Sigmoid colon (tissue), 4 donors: Measurements from ENCODE around the gene TYW3.

Experiments
- EP300 ChIP-seq, 4 donors: sonication (generic); formaldehyde crosslinking; IDR thresholded peaks; one replicate each; pipeline ENCODE4 v1.6.1; 2017; ENCODE audit warnings: antibody characterized with exemption in 4 of 4
- POLR2A ChIP-seq, 2 donors: fragments of 450-650 bp; IDR thresholded peaks; one replicate each; pipeline ENCODE4 v1.6.1; 2016; ENCODE audit warnings: antibody characterized with exemption in 2 of 2, mild to moderate bottlenecking in 2 of 2, moderate library complexity in 2 of 2
- TF ChIP-seq, protein P1 (sequence below), 4 experiments: fragments of 450-650 bp in 3 of 4; fragments of 200-600 bp in 1 of 4; IDR thresholded peaks; one replicate each; pipeline ENCODE4 v1.5.1; 2016 to 2019; ENCODE audit warnings: antibody characterized with exemption in 4 of 4, mild to moderate bottlenecking in 3 of 4, moderate library complexity in 2 of 4

DNA sequence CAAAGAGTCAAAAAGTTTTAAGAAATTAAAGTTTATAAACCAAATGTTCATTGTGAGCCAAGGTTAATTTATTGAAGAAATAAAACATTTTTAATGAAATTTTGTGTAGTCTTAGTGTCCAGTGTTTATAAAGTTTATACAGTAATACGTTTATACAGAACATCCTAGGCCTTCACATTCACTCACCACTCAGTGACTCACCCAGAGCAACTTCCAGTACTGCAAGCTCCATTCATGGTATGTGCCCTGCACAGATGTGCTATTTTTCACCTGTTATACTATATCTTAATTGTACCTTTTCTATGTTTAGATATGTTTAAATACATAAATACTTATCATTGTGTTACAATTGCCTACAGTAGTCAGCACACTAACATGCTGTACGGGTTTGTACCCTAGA is 33.6 kb downstream of the TYW3 start:
- TF ChIP-seq, protein P1, sequence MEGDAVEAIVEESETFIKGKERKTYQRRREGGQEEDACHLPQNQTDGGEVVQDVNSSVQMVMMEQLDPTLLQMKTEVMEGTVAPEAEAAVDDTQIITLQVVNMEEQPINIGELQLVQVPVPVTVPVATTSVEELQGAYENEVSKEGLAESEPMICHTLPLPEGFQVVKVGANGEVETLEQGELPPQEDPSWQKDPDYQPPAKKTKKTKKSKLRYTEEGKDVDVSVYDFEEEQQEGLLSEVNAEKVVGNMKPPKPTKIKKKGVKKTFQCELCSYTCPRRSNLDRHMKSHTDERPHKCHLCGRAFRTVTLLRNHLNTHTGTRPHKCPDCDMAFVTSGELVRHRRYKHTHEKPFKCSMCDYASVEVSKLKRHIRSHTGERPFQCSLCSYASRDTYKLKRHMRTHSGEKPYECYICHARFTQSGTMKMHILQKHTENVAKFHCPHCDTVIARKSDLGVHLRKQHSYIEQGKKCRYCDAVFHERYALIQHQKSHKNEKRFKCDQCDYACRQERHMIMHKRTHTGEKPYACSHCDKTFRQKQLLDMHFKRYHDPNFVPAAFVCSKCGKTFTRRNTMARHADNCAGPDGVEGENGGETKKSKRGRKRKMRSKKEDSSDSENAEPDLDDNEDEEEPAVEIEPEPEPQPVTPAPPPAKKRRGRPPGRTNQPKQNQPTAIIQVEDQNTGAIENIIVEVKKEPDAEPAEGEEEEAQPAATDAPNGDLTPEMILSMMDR (IDR thresholded peaks at IDR 0.05) = no peak
- no peak for TF ChIP-seq POLR2A (IDR thresholded peaks at IDR 0.05)
- TF ChIP-seq EP300 (IDR thresholded peaks at IDR 0.05) = no peak
